HepG2 (cell line): ENCODE measurements around the gene ELOVL5. TPM values are rescaled to one million over a fixed set of nuclear protein-coding genes. Genes with fewer than 3 reads are reported as not detected.

Source experiments
- CEBPZ ChIP-seq: IDR thresholded peaks from 2 replicates; pipeline ENCODE4 v1.6.1; 2012; ENCODE audit warnings: low read length, improper control_type of control experiment
- MNT ChIP-seq: fragments of 450-650 bp; IDR thresholded peaks from 2 replicates; pipeline ENCODE4 v1.6.1; 2016
- MXD1 ChIP-seq: sonication (generic); formaldehyde crosslinking; IDR thresholded peaks from 2 replicates; pipeline ENCODE4 v1.4.0; 2020; ENCODE audit warnings: mild to moderate bottlenecking, missing genetic modification reagents
- MXD4 ChIP-seq: IDR thresholded peaks from 2 replicates; pipeline ENCODE4 v1.6.1; 2016; ENCODE audit warnings: mild to moderate bottlenecking, missing biosample characterization, missing genetic modification reagents
- ZBTB40 ChIP-seq, 2 experiments: fragments of 450-650 bp in 1 of 2; sonication (generic) in 1 of 2; formaldehyde crosslinking in 1 of 2; IDR thresholded peaks; 2 replicates each; pipeline versions ENCODE4 v1.6.1 to v1.8.0; 2016 to 2022; ENCODE audit warnings: antibody characterized with exemption in 1 of 2, mild to moderate bottlenecking in 1 of 2, missing genetic modification reagents in 1 of 2
- ZFP36L1 ChIP-seq: sonication (generic); formaldehyde crosslinking; IDR thresholded peaks from 2 replicates; pipeline ENCODE4 v1.8.0; 2022; ENCODE audit warnings: mild to moderate bottlenecking, missing genetic modification reagents, moderate library complexity
- ZNF101 ChIP-seq: sonication (generic); formaldehyde crosslinking; IDR thresholded peaks from 2 replicates; pipeline ENCODE4 v1.4.0; 2020; ENCODE audit warnings: mild to moderate bottlenecking, low read depth, missing genetic modification reagents, borderline replicate concordance
- ZNF33B ChIP-seq: sonication (generic); formaldehyde crosslinking; IDR thresholded peaks from 2 replicates; pipeline ENCODE4 v1.5.1; 2020; ENCODE audit warnings: mild to moderate bottlenecking, missing genetic modification reagents
- ZNF383 ChIP-seq: sonication (generic); formaldehyde crosslinking; IDR thresholded peaks from 2 replicates; pipeline ENCODE4 v1.4.0; 2020; ENCODE audit warnings: missing genetic modification reagents, mild to moderate bottlenecking, borderline replicate concordance
- ZNF530 ChIP-seq: sonication (generic); formaldehyde crosslinking; IDR thresholded peaks from 2 replicates; pipeline ENCODE4 v1.5.0; 2020; ENCODE audit warnings: low read depth, mild to moderate bottlenecking, missing genetic modification reagents
- ZNF576 ChIP-seq: sonication (generic); formaldehyde crosslinking; IDR thresholded peaks from 2 replicates; pipeline ENCODE4 v1.4.0; 2020; ENCODE audit warnings: mild to moderate bottlenecking, missing genetic modification reagents
- ZNF644 ChIP-seq: IDR thresholded peaks from 2 replicates; pipeline ENCODE4 v1.6.1; 2016; ENCODE audit warnings: low read depth
- polyA plus RNA-seq, 8 experiments: library from polyadenylated mRNA; depleted of rRNA in 3 of 8; stranded (reverse) in 7 of 8; unstranded in 1 of 8; fragments of >200 nt; fragmentation: Illumina TruSeq in 4 of 8; extraction: Trizol in 4 of 8; gene quantifications; 2 replicates each; pipeline versions ENCODE4 v1.2.1 to v1.2.3, GENCODE V29; 2011 to 2016; ENCODE audit warnings: low read depth in 4 of 8, missing spikeins in 1 of 8, mixed read lengths in 1 of 8; ENCODE audit not compliant: insufficient read depth in 1 of 8
- total RNA-seq, 5 experiments: library from RNA; depleted of rRNA; stranded (reverse); fragments of >200 nt; fragmentation: Illumina TruSeq; extraction: Trizol; gene quantifications; 2 replicates each; pipeline ENCODE4 v1.2.3, GENCODE V29; 2016; ENCODE audit warnings: low read depth in 1 of 5

The ELOVL5 gene
- total and polyA plus RNA-seq, 2 of the 13 experiments (the other 11 are each of a cell fraction or from before 2014, with no cell fraction given): 50.1 to 72.4 TPM

- peak; percentile 39; the same call in 1 of the 2 replicates for TF ChIP-seq MXD4 (CRISPR knock-in tag)
- no peak; the same call in 1 of the 2 replicates for TF ChIP-seq MXD1 (CRISPR knock-in tag)
- peak; percentile 15; the same call in 1 of the 2 replicates for TF ChIP-seq ZNF101
- no peak; the same call in 1 of the 2 replicates for TF ChIP-seq ZFP36L1 (CRISPR knock-in tag)
- no peak for TF ChIP-seq ZNF530 (CRISPR knock-in tag)
- no peak for TF ChIP-seq ZBTB40 (IDR thresholded peaks at IDR 0.05)
- peak; percentile 74 for TF ChIP-seq ZBTB40 (CRISPR knock-in tag; IDR thresholded peaks at IDR 0.05)
- no peak for TF ChIP-seq CEBPZ
- no peak for TF ChIP-seq ZNF644
- no peak for TF ChIP-seq ZNF383 (CRISPR knock-in tag)
- peak; percentile 46; the same call in 1 of the 2 replicates for TF ChIP-seq ZNF33B (CRISPR knock-in tag)
- TF ChIP-seq ZNF576: no peak; the same call in 1 of the 2 replicates
- TF ChIP-seq MNT: no peak
Observed at GRCh38 chr6:53348371-53349208, at the start of gene ELOVL5 (continued).
